C4-2B (cell line): ENCODE measurements around the gene POLR2L.

ENCODE experiments used
- ZFX ChIP-seq: fragments of 450-650 bp; IDR thresholded peaks from 2 replicates; pipeline ENCODE4 v1.6.1; 2017
- TF ChIP-seq, protein P1 (sequence below): fragments of 450-650 bp; conservative IDR thresholded peaks from 2 replicates; pipeline ENCODE4 v1.5.1; 2017; ENCODE audit warnings: mild to moderate bottlenecking

DNA sequence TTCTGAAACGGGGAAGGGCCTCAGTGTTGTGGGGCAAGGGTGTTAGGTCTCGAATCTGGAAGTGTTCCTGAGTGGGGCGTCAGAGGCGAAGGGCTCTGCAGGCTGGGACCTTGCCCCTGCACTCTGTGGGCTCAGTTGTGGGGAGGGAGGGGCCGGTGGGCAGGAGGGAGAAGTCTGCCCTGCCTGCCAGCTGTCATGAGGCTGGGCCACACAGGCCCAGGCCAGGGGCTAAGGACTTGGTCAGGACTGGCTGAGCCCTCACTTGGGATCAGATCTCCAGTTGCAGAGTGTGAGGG lies 14.5 kb downstream of the POLR2L start, which contains the start of gene CRACR2B:
- TF ChIP-seq, protein P1, sequence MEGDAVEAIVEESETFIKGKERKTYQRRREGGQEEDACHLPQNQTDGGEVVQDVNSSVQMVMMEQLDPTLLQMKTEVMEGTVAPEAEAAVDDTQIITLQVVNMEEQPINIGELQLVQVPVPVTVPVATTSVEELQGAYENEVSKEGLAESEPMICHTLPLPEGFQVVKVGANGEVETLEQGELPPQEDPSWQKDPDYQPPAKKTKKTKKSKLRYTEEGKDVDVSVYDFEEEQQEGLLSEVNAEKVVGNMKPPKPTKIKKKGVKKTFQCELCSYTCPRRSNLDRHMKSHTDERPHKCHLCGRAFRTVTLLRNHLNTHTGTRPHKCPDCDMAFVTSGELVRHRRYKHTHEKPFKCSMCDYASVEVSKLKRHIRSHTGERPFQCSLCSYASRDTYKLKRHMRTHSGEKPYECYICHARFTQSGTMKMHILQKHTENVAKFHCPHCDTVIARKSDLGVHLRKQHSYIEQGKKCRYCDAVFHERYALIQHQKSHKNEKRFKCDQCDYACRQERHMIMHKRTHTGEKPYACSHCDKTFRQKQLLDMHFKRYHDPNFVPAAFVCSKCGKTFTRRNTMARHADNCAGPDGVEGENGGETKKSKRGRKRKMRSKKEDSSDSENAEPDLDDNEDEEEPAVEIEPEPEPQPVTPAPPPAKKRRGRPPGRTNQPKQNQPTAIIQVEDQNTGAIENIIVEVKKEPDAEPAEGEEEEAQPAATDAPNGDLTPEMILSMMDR, result no peak
- TF ChIP-seq ZFX, result no peak
